ENCODE results near the gene P2RY8.
A peak's percentile ranks its signal among the peaks of the same experiment; 100 is the strongest.
"Not testable (repeated sequence)": the region's sequence is repeated elsewhere in the genome, so short reads cannot be mapped to it uniquely, and the experiment has no call there.

Gene P2RY8

DNA sequence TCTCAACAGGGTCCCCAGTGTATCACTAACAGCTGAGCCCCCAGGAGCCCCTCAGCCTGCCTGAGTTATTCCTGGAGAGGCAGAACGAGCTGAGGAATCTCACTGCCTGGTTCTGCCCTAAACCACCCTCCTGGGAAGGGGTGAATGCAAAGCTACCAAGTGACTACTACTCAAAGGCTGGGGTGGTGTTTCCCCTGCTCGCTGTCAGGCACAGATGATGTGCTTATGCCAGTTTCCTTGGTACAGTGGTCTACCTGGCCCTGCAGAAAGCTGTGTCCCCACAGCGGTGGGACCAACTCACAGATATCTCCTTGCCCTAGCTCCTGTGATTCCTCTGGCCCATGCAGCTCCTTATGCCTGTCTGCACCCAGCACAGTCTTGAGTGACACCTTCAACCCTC lies 48.8 kb downstream of the P2RY8 start:
- DNase-seq (ENCODE audit: low read depth in 1 of 2, low spot score in 1 of 2): no peak

DNA sequence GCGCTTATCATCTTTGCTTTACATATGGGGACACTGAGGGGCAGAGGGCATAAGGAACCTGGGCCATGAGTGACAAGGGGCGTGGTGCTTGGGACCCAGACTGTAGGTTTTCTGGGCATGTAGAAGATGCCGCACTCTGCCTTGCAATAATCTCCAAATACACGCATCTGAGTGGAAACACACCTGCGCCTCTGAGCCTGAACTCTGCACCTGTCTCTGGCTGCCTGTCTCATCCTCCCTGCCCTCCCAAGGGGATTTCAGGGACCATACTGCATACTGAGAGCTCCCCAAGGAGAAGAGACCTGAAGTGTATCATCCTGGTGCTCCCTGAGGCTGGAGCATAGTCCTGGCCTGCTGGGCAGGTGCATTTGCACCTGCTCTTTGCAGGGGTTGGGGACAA lies 49.6 kb downstream of the P2RY8 start:
- DNase-seq (ENCODE audit: low read depth in 1 of 2, low spot score in 1 of 2): no peak

GRCh38 chrX:1486749-1487361 lies 50.1 kb downstream of the P2RY8 start:
- DNase-seq (ENCODE audit: low read depth in 1 of 2, low spot score in 1 of 2): no peak

DNA sequence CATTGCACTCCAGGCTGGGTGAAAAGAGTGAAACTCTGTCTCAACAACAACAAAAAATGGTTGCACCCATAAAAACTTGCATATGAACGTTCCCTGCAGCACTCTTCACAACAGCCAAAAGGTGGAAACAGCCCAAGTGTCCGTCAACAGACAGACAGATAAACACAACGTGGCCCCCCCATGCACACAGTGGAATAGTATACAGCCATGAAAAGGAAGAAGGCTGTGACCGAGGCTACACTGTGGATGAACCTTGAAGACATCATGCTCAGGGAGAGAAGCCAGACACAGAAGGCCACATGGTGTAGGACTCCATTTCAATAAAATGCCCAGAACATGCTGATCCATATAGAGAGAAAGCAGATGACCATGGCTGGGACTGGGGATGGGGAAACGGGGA lies 50.8 kb downstream of the P2RY8 start:
- no peak for DNase-seq (ENCODE audit: low read depth in 1 of 2, low spot score in 1 of 2)

- no peak for DNase-seq (ENCODE audit: low read depth in 1 of 2, low spot score in 1 of 2)
These were observed 52.0 kb downstream of the P2RY8 start for GRCh38 chrX:1485033-1485432.

GRCh38 chrX:1484638-1485019 lies 52.4 kb downstream of the P2RY8 start:
- no peak for DNase-seq (ENCODE audit: low read depth in 1 of 2, low spot score in 1 of 2)

DNA sequence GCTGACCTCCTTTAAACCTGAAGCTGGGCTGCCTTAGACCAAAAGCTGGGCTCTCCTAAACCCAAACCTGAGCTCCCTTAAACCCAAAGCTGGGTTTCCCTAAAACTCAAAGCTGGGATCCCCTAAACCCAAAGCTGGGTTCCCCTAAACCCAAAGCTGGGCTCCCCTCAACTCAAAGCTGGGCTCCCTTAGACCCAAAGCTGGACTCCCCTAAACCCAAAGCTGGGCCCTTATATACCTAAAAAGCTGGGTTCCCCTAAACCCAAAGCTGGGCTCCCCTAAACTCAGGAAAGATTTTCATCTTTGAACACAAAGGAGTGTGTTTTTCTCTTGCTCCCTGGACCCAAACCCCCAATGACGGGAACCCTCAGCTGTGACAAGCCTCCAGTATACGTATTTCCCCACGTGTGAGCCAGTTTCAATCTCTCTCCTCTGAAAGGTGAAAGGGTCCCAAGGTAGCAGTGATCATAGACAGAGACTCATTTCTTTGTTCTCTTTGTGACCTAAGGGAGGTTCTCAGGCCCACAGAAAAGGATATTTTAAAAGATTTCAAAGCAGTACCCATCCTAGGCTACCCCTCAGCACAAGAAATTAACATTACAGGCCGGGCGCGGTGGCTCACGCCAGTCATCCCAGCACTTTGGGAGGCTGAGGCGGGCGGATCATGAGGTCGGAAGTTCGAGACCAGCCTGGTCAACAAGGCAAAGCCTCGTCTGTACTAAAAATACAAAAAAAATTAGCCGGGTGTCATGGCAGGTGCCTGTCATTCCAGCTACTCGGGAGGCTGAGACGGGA lies 52.9 kb downstream of the P2RY8 start:
- no peak for DNase-seq (ENCODE audit: low read depth in 1 of 2, low spot score in 1 of 2)

GRCh38 chrX:1482530-1482928 lies 54.5 kb downstream of the P2RY8 start:
- DNase-seq (ENCODE audit: low read depth in 1 of 2, low spot score in 1 of 2): not testable (repeated sequence)

DNA sequence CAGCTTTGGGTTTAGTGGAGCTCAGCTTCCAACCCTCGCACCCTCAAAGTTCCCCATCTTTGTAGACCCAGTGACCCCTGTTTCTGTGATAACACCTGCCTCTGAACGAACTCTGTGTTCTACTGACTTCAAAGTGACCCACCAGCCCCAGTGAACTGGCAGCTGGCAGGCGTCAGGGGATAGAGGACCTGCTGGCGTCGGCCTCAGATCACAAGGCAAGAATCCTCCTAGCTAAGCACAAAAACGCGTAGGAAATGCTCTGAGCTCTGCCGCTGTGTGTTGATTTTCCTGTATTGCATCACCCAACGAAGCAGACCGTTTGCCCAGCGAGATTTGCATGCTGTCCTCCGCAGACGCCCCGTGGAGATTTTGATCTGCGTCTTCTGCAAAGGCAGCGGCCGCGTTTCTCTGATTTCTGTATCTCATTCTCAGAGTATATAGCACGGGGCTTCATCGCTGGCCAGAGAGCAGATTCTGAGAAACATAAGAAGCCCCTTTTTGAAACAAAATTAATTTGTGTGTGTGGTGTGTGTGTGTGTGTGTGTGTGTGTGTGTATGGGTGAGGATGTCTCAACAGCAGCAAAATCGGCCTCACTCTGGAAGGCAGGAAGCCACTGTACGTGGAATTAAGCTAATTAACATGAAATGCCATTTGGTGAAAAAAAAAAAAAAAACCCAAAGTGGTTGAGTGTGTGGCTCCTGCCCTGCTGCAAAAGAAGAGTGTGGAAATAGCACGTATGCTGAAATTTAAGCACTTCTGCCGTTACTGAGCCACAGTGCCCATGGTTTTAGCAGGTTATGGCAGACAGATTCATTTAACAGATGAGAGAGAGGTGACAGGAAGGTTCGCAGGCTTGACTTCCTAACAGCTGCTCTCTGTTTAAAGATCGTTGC lies 55.1 kb downstream of the P2RY8 start:
- peak; percentile 46 to 47 for DNase-seq (ENCODE audit: low read depth in 1 of 2, low spot score in 1 of 2)

DNA sequence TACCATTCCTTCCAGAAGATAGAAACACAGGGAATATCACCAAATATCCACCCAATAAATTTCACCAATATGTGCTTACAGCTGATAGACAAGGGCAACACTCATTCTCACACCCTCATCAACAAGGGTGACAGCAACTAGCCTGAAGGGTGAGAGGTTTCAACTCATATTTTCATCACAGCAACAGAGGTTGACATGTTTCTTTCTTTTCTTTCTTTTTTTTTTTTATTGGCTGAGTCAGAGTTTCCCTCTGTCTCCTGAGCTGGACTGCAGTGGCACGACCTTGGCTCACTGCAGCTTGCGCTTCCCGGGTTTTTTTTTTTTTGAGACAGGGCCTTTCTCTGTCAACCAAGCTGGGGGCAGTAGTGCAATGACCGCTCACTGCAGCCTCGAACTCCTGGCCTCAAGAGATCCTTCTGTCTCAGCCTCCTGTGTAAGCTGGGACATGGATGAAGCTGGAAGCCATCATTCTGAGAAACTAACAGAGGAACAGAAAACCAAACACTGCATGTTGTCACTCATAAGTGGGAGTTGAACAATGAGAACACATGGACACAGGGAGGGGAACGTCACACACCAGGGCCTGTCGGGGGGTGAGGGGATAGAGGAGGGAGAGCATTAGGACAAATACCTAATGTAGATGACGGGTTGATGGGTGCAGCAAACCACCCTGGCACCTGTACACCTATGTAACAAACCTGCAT lies 56.8 kb downstream of the P2RY8 start:
- DNase-seq (ENCODE audit: low read depth in 1 of 2, low spot score in 1 of 2): no peak

- DNase-seq (ENCODE audit: low read depth in 1 of 2, low spot score in 1 of 2): no peak
These were observed 59.1 kb downstream of the P2RY8 start for GRCh38 chrX:1477801-1478458.

DNA sequence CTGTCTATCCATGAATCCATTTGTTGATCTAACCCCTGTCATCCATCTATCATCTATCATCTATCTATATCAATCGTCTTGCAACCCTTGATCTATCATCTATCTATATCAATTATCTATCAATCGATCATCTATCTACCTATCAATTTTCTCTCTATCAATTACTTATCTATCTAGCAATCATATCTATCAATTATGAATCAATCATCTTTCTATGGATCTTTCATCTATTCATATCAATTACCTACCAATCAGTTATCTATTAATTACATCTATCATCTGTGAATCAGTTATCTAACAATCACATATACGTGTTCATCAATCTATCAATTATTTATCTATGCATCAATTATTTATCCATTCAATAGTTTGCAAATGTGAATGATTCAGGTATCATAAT lies 59.8 kb downstream of the P2RY8 start:
- DNase-seq (ENCODE audit: low read depth in 1 of 2, low spot score in 1 of 2): no peak

DNA sequence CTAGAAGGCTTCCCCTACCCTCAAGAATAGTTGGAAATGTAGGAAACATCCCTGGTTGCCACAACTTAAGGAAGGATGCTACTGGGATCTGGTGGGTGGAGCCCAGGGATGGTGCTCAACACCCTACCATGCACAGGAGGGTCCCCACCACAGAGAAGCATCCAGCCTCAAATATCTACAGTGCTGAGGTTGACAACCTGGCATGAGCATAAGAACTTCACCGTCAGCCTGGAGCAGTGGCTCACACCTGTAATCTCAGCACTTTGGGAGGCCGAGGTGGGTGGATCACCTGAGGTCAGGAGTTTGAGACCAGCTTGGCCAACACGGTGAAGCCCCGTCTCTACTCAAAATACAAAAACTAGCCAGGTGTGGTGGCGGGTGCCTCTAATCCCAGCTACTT lies 60.3 kb downstream of the P2RY8 start:
- DNase-seq (ENCODE audit: low read depth in 1 of 2, low spot score in 1 of 2): no peak

GRCh38 chrX:1475881-1476280 lies 61.1 kb downstream of the P2RY8 start:
- DNase-seq (ENCODE audit: low read depth in 1 of 2, low spot score in 1 of 2): no peak

- DNase-seq (ENCODE audit: low read depth in 1 of 2, low spot score in 1 of 2): no peak
These were observed 61.5 kb downstream of the P2RY8 start for GRCh38 chrX:1475481-1475880.

GRCh38 chrX:1474593-1474992 lies 62.4 kb downstream of the P2RY8 start:
- DNase-seq (ENCODE audit: low read depth in 1 of 2, low spot score in 1 of 2): not testable (repeated sequence)

GRCh38 chrX:1472975-1473374 lies 64.0 kb downstream of the P2RY8 start:
- DNase-seq (ENCODE audit: low read depth in 1 of 2, low spot score in 1 of 2): no peak

DNA sequence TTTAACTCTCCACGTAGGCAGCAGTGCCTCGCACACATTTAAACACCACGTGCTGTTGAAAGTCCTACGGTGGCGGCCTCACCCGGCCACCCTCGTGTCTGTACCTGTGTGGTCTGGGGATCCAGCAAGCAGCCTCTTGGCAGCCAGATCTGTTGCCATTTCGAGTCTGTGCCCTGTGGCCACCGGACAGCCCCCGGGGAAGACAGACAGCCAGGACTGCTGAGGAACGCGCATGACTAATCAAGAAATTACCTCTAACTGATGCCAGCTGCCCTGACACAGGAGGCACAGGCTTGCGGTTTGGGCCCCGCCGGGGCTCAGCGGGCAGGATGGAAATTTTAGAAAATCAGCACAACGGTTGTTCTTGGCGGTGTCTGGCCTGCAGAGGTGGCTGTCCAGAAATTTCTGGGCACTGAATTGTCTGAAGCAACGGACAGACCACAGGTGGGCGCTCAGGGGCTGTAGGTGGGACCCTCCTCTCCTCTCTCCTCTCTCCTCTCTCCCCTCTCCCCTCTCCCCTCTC lies 68.7 kb downstream of the P2RY8 start:
- peak; percentile 56 to 63 for DNase-seq (ENCODE audit: low read depth in 1 of 2, low spot score in 1 of 2)

DNA sequence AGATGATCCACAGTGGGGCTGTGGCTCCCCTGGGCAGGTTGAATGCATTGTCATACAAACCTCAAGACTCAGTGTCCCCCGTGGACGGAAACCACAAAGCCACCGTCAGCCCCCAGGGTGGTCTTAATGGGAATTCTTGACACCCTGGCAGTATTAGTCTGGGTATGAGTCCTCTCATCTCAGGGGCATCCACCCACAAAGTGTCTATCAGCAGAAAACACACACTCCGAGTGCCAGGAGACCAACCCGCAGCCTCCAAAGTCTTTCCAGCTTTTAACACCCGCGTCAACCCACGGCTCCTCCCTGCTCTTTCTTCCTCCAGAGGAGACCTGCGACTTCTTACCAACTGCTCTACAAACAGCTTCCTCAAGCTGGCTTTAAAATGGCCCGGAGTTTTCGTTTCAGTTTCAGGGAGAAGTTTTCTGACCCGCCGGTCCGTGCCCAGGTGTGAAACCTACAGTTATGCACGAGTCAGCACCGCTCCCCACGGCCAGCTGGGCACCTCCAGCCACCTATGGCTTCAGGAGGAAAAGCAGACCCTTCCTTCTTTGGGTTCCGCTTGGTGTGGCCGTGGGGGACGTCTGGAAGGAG lies 69.9 kb downstream of the P2RY8 start:
- DNase-seq (ENCODE audit: low read depth in 1 of 2, low spot score in 1 of 2): peak in 1 of 2 donors; percentile 1

DNA sequence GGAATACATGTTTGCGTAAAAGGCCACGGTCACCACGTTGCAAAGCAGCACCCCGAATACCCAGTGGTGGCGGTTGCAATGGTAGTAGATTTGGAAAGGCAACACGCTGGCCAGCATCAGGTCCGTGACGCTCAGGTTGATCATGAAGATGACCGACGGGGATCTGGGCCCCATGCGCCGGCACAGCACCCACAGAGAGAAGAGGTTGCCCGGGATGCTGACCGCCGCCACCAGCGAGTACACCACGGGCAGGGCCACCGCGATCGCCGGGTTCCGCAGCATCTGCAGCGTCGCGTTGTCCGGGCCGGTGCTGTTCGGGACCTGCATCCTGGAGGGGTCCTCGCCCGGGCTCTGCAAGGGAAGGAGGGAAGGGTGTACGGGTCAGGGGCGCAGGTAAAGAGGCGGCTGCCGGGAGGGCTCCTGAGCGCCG lies 70.7 kb downstream of the P2RY8 start:
- DNase-seq (ENCODE audit: low read depth in 1 of 2, low spot score in 1 of 2): peak in 1 of 2 donors; percentile 1

All from stimulated activated CD4-positive, alpha-beta T cell treated with anti-CD3 and anti-CD28 coated beads, Interleukin-15, amount 100 ng/mL, for 1 hour (primary cell).